K562 (cell line): ENCODE results near the gene CCDC68. TPM values are rescaled to one million over a fixed set of nuclear protein-coding genes. Genes with fewer than 3 reads are reported as not detected.

Experiments
- ATF1 ChIP-seq, 2 experiments: fragments of 450-650 bp in 1 of 2; IDR thresholded peaks; 2 replicates each; pipeline ENCODE4 v1.6.1; 2016; ENCODE audit warnings: missing compliant biosample characterization in 1 of 2, missing genetic modification characterization in 1 of 2
- BACH1 ChIP-seq: fragments of 200-800 bp; sonication (Bioruptor generic); IDR thresholded peaks from 2 replicates; pipeline ENCODE4 v1.6.1; 2016; ENCODE audit warnings: missing genetic modification characterization, missing compliant biosample characterization
- CBFA2T2 ChIP-seq: fragments of 450-650 bp; conservative IDR thresholded peaks from 2 replicates; pipeline ENCODE4 v1.6.1; 2017; ENCODE audit warnings: mild to moderate bottlenecking
- CREM ChIP-seq: IDR thresholded peaks from 2 replicates; pipeline ENCODE4 v1.6.1; 2014; ENCODE audit warnings: antibody characterized with exemption, low read depth
- CXXC5 ChIP-seq: fragments of 250-450 bp; sonication (Bioruptor Pico); IDR thresholded peaks from 2 replicates; pipeline ENCODE4 v1.8.0; 2022; ENCODE audit warnings: inconsistent platforms, mild to moderate bottlenecking, moderate library complexity
- DEAF1 ChIP-seq: fragments of 450-650 bp; formaldehyde crosslinking; IDR thresholded peaks from 2 replicates; pipeline ENCODE4 v1.4.0; 2020; ENCODE audit warnings: mild to moderate bottlenecking, moderate library complexity
- ELF4 ChIP-seq: fragments of 450-650 bp; formaldehyde crosslinking; IDR thresholded peaks from 2 replicates; pipeline ENCODE4 v1.4.0; 2022; ENCODE audit warnings: missing genetic modification characterization
- EZH2 ChIP-seq: IDR thresholded peaks from 2 replicates; pipeline ENCODE4 v1.6.1; 2012; ENCODE audit warnings: low read depth, mild to moderate bottlenecking, inconsistent platforms, low read length, borderline replicate concordance
- FOSL1 ChIP-seq: fragments of 200-800 bp; sonication (Bioruptor generic); conservative IDR thresholded peaks from 2 replicates; pipeline ENCODE4 v1.6.1; 2016; ENCODE audit warnings: missing genetic modification characterization, missing compliant biosample characterization
- FOXP1 ChIP-seq: sonication (generic); formaldehyde crosslinking; IDR thresholded peaks from 2 replicates; pipeline ENCODE4 v1.8.0; 2022; ENCODE audit warnings: mild to moderate bottlenecking, missing genetic modification reagents
- GATA2 ChIP-seq: sonication (generic); formaldehyde crosslinking; IDR thresholded peaks from 2 replicates; pipeline ENCODE4 v1.4.0; 2020; ENCODE audit warnings: mild to moderate bottlenecking, missing genetic modification reagents
- HMG20A ChIP-seq: fragments of 450-650 bp; formaldehyde crosslinking; conservative IDR thresholded peaks from 2 replicates; pipeline ENCODE4 v1.4.0; 2020; ENCODE audit warnings: mild to moderate bottlenecking, mixed read lengths
- NCOR1 ChIP-seq: fragments of 450-650 bp; IDR thresholded peaks from 2 replicates; pipeline ENCODE4 v1.6.1; 2016; ENCODE audit warnings: mild to moderate bottlenecking, moderate library complexity
- PHTF2 ChIP-seq: fragments of 250-450 bp; sonication (Bioruptor Pico); IDR thresholded peaks from 2 replicates; pipeline ENCODE4 v1.5.0; 2021; ENCODE audit warnings: mild to moderate bottlenecking
- PPARD ChIP-seq: fragments of 250-450 bp; sonication (Bioruptor Pico); IDR thresholded peaks from 2 replicates; pipeline ENCODE4 v1.8.0; 2022; ENCODE audit warnings: inconsistent platforms, mild to moderate bottlenecking, moderate library complexity
- PRMT5 ChIP-seq: sonication (generic); formaldehyde crosslinking; IDR thresholded peaks from 2 replicates; pipeline ENCODE4 v1.5.0; 2020; ENCODE audit warnings: missing genetic modification reagents
- PTRF ChIP-seq: fragments of 450-650 bp; IDR thresholded peaks from 2 replicates; pipeline ENCODE4 v1.6.1; 2016; ENCODE audit warnings: mild to moderate bottlenecking, missing genetic modification characterization, missing compliant biosample characterization
- RB1 ChIP-seq: fragments of 450-650 bp; IDR thresholded peaks from 2 replicates; pipeline ENCODE4 v1.6.1; 2017; ENCODE audit warnings: low read depth, mild to moderate bottlenecking
- SLC30A9 ChIP-seq: fragments of 250-450 bp; sonication (Bioruptor Pico); IDR thresholded peaks from 2 replicates; pipeline ENCODE4 v1.8.0; 2022; ENCODE audit warnings: mild to moderate bottlenecking, moderate library complexity
- SREBF2 ChIP-seq: sonication (generic); formaldehyde crosslinking; IDR thresholded peaks from 2 replicates; pipeline ENCODE4 v1.4.0; 2020; ENCODE audit warnings: mild to moderate bottlenecking, missing genetic modification reagents
- TAF1 ChIP-seq: IDR thresholded peaks from 2 replicates; pipeline ENCODE4 v1.6.1; 2011; ENCODE audit warnings: mild to moderate bottlenecking, low read length, moderate library complexity; ENCODE audit not compliant: insufficient read depth, control insufficient read depth, severe bottlenecking; ENCODE audit errors: extremely low read depth
- TCF3 ChIP-seq: sonication (generic); formaldehyde crosslinking; IDR thresholded peaks from 2 replicates; pipeline ENCODE4 v1.4.0; 2020; ENCODE audit warnings: mild to moderate bottlenecking, missing genetic modification reagents
- TEAD4 ChIP-seq, 2 experiments: sonication (generic) in 1 of 2; formaldehyde crosslinking in 1 of 2; IDR thresholded peaks; 2 replicates each; pipeline versions ENCODE4 v1.6.1 to v1.8.0; 2012 to 2022; ENCODE audit warnings: borderline replicate concordance in 1 of 2, inconsistent platforms in 1 of 2, low read length in 1 of 2, mild to moderate bottlenecking in 1 of 2, missing genetic modification reagents in 1 of 2
- ZBTB33 ChIP-seq: sonication (generic); formaldehyde crosslinking; IDR thresholded peaks from 2 replicates; pipeline ENCODE4 v1.8.1; 2023; ENCODE audit warnings: mild to moderate bottlenecking, missing genetic modification reagents
- polyA plus RNA-seq, 8 experiments: library from polyadenylated mRNA; depleted of rRNA in 4 of 8; stranded (reverse) in 5 of 8; unstranded in 3 of 8; fragments of >200 nt; fragmentation: Nextera tagmentation in 2 of 8; fragmentation: Illumina TruSeq in 1 of 8; extraction: Ambion mirVana in 2 of 8; extraction: Trizol in 1 of 8; gene quantifications; 2 replicates each; pipeline versions ENCODE4 v1.2.1 to v1.2.3, GENCODE V29; 2011 to 2014; ENCODE audit warnings: inconsistent platforms in 1 of 8, missing spikeins in 1 of 8
- total RNA-seq, 7 experiments: library from RNA; depleted of rRNA in 6 of 7; stranded (reverse); fragments of >200 nt in 6 of 7; fragmentation: Illumina TruSeq in 2 of 7; extraction: Trizol in 2 of 7; gene quantifications; 2 replicates each; pipeline versions ENCODE4 v1.2.1 to v1.2.3, GENCODE V29; 2011 to 2021; ENCODE audit warnings: low replicate concordance in 1 of 7
- TF ChIP-seq, protein P1 (sequence below): fragments of 450-650 bp; formaldehyde crosslinking; IDR thresholded peaks from 2 replicates; pipeline ENCODE4 v1.4.0; 2020; ENCODE audit warnings: mild to moderate bottlenecking, moderate library complexity
- TF ChIP-seq, protein P2 (sequence below): sonication (generic); formaldehyde crosslinking; IDR thresholded peaks from 2 replicates; pipeline ENCODE4 v1.9.0; 2022; ENCODE audit warnings: mild to moderate bottlenecking, missing genetic modification reagents

CCDC68 gene
- total and polyA plus RNA-seq, 9 of the 15 experiments (the other 6 are each of a cell fraction or from before 2014, with no cell fraction given): 0.28 to 4.5 (median 1.4) TPM

DNA sequence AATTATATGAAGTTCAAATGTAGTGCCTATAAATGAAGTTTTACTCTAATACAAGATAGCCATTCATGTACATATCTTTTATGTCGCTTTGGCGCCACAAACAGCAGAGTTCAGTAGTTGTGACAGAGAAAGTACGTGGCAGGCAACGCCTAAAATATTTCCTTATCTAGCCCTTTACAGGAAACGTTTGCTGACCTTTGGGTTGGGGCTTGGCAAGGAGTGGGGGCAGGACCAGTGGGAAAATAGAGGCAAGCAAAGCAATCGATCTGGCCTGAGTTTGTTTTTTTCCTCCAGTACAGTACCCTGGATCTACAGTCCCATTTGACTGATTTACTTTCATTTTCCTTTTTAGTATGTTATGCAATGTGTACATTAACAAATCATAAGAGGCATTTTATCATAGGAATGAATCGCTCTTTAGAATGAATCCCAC lies 13.1 kb downstream of the CCDC68 start (continued):
- no peak for TF ChIP-seq BACH1
- TF ChIP-seq HMG20A (CRISPR knock-in tag): no peak
- TF ChIP-seq ZBTB33 (CRISPR knock-in tag): no peak
- TF ChIP-seq FOSL1 (tag): peak; percentile 56
- no peak for TF ChIP-seq SREBF2 (CRISPR knock-in tag)
- no peak for TF ChIP-seq ELF4 (CRISPR knock-in tag)
- TF ChIP-seq ATF1 (CRISPR knock-in tag; IDR thresholded peaks at IDR 0.05): no peak
- TF ChIP-seq ATF1 (tag; IDR thresholded peaks at IDR 0.05): peak; percentile 60
- TF ChIP-seq SLC30A9 (CRISPR knock-in tag): no peak
- TF ChIP-seq EZH2: no peak
- TF ChIP-seq NCOR1: peak; percentile 56
- TF ChIP-seq RB1: peak; percentile 18; the same call in 1 of the 2 replicates
- TF ChIP-seq CBFA2T2: peak; percentile 43
- peak; percentile 77 for TF ChIP-seq CREM
- TF ChIP-seq CXXC5 (CRISPR knock-in tag): peak; percentile 66; the same call in 1 of the 2 replicates
- no peak for TF ChIP-seq PPARD (CRISPR knock-in tag)
- no peak for TF ChIP-seq PTRF (tag)
- no peak for TF ChIP-seq GATA2
- TF ChIP-seq TEAD4 (IDR thresholded peaks at IDR 0.05; ENCODE audit: low read length): peak; percentile 73
- no peak for TF ChIP-seq TEAD4 (CRISPR knock-in tag; IDR thresholded peaks at IDR 0.05; ENCODE audit: borderline replicate concordance)
- TF ChIP-seq TCF3 (CRISPR knock-in tag): peak; percentile 58
- TF ChIP-seq, protein P1, sequence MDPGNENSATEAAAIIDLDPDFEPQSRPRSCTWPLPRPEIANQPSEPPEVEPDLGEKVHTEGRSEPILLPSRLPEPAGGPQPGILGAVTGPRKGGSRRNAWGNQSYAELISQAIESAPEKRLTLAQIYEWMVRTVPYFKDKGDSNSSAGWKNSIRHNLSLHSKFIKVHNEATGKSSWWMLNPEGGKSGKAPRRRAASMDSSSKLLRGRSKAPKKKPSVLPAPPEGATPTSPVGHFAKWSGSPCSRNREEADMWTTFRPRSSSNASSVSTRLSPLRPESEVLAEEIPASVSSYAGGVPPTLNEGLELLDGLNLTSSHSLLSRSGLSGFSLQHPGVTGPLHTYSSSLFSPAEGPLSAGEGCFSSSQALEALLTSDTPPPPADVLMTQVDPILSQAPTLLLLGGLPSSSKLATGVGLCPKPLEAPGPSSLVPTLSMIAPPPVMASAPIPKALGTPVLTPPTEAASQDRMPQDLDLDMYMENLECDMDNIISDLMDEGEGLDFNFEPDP (CRISPR knock-in tag): no peak
- TF ChIP-seq FOXP1 (CRISPR knock-in tag): no peak
- TF ChIP-seq TAF1: peak; percentile 23
- TF ChIP-seq, protein P2, sequence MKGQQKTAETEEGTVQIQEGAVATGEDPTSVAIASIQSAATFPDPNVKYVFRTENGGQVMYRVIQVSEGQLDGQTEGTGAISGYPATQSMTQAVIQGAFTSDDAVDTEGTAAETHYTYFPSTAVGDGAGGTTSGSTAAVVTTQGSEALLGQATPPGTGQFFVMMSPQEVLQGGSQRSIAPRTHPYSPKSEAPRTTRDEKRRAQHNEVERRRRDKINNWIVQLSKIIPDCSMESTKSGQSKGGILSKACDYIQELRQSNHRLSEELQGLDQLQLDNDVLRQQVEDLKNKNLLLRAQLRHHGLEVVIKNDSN (CRISPR knock-in tag): no peak
- TF ChIP-seq PRMT5: no peak
- no peak for TF ChIP-seq DEAF1 (CRISPR knock-in tag)
- TF ChIP-seq PHTF2 (CRISPR knock-in tag): no peak
